HG02642 (cell line): ENCODE measurements around the gene DPYD.

Source experiments
- ATAC-seq: cut with Tn5 transposase; IDR thresholded peaks from one replicate; pipeline ENCODE4 v1.9.1; 2021; ENCODE audit warnings: mild to moderate bottlenecking; ENCODE audit not compliant: unreplicated experiment, poor library complexity

DPYD gene

DNA sequence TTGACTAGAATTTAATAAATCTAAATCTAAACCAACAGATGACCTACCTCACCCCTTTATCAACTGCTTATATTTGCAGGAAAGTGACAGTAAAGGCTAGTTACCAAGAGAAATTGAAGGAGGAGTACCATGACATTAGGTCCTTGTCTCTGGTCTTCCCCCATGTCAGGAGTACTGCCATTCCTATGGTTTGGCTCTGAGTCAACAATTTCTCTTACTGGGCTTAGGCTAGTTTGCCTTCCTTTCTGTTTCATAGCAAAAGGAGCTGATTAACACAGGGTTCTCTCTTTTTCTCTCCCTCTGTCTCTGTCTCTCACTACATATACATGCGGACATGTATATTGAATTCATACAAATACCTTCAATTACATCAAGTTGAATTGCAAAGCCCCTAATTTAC lies 579.9 kb downstream of the DPYD start:
- ATAC-seq, result no peak

DNA sequence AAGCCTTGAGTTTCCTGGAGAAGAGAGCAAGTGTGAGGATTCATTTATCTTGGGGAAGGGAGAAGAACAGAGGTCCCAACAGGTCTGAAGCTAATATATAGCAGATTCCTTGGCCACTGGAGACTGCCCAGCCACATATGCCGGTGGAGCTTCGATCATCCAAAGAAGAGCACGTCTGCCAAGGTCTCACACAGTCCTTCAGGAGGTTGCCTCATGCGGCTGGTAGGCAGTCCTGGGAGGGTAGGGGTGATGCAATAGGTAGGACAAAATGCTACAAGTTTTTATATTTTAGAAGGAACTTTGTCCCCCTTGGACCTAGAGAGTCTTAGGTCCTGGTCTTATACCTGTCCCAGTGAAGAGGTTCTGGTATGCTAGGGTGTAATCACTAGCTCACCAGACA lies 582.5 kb downstream of the DPYD start:
- no peak for ATAC-seq

DNA sequence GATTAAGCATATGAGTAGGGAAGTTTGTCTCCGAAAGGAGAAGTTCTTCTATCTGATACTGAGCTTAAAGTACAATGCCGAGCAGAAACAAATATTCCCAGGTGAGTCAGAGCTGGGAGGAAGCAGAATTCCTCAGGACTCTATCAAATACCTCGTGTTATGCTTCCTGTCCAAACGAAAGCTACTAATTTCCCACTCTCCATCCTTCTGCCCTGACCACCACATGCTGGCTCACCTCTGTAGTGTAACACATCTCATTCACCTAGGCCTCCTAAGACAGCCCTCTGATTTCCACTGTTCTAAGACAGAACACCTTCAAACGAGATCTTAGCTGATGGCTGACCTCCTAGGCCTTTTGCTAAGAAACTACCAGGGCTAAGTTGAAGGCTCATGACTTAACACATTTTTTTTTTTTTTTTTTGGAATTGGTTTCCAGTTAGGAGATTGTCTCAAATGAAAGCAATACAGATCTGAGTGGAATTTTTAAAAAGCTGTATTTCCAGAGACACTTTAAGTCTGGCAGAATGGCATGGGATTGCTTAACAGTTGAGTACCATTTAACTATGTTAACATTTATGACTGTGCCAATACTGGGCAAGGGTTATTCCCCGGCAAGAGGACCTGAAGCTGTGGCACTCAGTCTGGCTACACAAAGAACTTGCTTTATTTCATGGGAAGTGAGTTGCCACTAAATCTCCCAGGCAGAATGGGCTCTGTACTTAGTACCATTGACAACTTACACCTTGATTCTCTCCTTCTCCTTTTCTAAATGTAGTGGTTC lies 583.4 kb downstream of the DPYD start:
- no peak for ATAC-seq

DNA sequence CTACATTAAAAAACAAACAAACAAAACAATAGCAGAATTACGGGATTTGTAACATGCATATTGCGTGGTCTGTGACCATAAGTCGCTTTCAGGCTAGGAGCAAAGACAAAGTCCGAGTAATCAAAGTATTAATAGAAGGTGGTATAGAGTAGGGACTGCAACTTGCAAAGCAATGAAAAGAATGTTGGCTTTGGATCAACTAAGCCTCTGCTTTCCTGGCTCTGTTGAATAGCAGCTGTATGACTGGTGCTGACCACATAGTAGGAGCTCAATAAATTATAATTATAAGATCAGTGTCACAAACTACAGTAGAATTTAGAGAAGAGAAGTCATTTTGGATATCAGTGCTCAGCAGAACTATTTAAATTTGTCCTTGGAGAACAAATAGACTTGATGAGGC lies 586.4 kb downstream of the DPYD start:
- ATAC-seq, result no peak

DNA sequence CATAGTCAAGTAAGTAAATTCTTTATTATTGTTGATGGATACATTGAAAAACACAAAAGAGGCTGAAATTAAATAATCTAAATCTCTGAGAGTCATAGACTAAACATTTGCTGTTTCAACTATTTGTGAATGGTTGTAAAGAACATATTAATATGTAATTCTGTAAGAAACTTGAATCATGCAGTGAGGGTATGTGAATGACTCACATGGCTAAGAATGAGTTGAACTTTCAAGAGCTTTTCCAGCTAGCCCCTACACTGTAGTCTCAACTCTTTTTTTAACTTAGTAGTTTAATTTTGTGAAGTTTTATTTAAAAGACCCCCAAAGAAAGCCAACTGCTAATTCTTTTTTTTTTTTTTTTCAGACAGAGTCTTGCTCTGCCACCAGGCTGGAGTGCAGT lies 588.1 kb downstream of the DPYD start:
- no peak for ATAC-seq

DNA sequence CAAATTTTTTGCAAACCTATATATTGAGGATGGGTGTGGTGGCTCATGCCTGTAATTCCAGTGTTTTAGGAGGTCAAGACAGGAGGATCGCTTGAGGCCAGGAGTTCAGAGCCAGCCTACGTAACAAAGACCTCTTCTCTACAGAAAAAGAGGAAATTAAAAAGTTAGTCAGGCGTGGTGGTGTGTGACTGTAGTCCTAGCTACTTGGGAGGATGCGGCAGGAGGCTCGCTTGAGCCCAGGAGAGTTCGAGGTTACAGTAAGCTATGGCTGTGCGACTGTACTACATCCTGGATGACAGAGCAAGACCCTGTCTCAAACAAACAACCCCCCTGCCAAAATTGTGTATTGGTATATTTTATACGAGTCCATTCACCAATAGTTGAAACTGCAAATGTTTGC lies 589.7 kb downstream of the DPYD start:
- ATAC-seq, result no peak

DNA sequence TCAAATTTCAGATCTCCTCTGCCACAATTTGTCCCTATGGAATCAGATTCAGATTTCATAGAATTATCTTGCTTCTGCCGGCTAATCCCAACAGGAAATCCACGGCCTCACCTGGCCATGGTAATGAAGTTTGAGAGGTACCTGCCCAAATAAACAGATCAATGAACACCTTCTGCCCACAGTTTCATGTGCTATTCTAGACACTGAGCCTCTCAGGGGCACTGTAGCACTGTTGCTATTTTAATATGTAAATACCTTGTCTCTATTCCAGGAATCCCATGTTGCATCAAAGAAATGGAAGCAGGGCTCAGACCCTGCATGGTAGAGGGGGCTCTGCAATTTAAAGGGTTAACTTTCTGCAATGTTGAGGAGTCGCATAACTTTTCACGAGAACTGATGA lies 606.1 kb downstream of the DPYD start:
- no peak for ATAC-seq

DNA sequence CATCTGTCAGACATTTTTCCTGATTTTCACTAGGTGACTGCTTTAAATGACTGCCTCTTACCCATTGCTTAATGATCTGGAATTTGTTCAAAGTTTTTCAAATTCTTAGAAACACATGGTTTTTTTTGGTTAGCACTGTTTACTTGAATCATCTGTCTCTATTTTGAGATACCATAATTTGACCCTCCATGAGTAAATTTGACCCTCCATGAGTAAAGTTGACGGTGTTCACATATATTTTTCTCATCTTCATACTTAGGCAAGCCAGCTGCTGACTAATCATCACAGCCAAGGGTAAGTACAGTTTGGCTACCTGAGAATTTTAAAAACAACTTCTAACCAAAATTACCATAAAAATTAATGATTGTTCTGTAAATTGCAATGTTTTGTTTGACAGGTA lies 612.7 kb downstream of the DPYD start:
- ATAC-seq, result no peak

DNA sequence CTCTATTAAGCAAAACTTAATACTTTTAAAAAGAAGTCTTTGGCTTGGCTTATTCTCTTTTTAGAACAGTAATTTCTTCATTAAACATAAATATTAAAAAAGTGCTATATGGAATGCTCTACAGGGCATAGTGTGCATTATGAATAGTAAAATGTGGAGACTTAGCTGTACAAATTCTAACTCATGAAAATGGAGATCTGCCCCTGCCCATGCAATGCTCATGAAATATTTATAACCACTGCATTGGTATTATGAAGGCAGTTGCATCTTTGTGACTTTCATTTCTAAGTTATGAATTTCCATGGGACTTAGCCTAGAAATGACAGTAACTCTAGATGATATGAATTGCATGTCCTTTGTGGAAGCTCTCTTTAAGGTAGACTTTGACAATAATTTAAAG lies 613.3 kb downstream of the DPYD start:
- ATAC-seq, result no peak

DNA sequence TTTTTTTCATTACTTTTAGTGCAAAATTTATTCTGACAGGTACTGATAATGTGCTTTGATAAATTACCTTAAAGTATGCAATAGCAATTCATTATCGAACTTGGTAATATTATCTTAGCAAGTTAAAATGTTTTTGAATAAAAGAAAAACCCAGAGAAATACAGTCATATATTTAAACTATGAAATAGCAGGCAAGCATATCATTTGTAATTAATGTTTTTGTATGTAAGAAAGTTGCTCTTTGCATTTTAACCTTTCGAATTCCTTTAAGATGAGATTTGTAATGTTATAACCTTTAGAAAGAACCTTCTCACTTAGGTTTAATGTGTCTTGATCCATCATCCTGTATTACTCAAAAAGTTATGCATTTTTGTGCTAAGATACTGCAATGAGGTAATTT lies 613.7 kb downstream of the DPYD start:
- no peak for ATAC-seq

DNA sequence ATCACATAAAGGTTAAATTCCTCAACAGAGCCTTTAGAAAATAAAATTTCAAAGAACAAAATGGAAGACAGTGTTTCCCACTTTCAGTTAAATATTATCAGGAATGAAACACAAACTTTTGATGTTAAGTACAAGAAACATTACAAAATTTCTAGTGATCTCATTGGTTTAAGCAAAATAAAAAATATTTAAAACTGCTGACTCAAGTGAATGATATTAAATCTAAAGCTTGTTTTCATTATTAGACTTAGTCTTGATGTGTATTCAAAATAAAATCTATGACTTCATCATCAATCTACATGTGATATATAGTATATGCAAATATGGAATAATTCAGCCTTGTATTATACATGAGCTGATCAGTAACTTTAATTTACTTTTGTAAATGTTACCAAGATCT lies 614.3 kb downstream of the DPYD start:
- ATAC-seq, result no peak

DNA sequence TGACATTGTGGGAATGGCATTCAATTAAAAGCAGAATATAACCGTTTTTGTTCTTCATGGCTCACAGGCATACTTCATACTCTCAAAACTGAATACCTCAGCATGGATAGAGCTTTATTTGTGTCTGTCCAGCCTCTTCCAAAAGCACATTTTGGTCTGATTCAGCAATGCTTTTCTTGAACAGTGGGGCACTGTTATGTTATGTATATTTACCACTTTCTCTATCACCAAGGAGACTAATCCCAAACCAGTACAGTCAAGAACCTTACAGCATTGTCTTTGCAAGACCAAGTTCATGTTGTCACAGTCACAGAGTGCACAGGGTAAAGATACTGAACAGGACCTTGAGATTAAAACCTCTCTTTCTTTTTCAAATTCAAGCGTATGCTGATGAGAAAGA lies 616.5 kb downstream of the DPYD start:
- ATAC-seq, result no peak

DNA sequence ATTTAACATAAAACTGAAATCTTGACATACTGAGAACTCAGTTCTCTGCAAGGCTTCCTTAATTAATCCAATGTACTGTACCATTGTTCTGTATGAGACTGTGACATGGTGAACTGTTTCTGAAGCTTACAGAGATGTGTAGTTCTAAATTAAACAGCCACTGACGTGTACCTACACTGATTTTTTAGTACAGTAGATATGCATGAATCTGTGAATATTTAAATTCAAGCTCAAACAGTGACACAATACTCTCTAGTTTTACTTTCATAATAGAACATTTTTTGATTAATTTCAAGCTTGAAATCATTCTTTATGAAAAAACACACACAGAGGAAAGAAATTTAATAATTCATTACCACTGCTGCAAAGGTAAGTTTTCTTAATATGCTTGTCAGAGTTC lies 621.9 kb downstream of the DPYD start:
- ATAC-seq, result no peak

DNA sequence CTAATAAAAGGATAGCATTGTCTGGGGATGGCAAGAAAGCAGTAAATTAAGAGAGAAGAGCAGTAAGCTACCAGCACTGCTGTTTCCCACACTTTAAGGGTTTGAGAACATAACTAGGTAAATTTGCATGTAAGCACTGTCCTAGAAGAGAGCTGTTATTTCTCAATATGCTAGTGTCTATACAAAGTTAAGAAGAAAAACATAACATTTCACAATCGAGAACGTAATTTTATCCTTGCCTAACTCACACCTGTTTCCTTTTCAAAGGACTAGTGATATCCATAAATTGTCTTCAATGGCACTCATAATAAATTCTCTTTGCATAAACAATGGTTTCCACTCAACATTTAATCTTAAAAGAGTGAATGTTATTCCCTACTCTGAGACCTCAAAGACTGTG lies 623.2 kb downstream of the DPYD start:
- no peak for ATAC-seq

DNA sequence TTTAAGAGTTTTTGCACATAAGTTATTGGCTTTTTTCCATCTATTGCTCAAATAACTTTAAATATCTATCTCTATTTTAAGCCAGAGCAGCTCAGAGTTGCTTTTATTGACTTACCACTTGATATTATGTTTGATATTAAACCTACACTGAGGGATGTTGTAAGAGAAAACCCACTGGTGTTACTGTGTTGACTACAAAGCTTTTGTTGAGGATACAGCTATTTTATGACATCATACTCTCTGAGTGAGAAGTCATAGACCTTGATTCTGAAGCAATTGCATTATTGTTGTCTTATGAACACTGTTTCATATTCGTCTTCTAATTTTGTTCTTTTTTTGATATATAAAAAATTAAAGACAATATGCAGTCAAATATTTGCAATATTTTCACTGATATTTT lies 638.9 kb downstream of the DPYD start:
- ATAC-seq, result no peak

DNA sequence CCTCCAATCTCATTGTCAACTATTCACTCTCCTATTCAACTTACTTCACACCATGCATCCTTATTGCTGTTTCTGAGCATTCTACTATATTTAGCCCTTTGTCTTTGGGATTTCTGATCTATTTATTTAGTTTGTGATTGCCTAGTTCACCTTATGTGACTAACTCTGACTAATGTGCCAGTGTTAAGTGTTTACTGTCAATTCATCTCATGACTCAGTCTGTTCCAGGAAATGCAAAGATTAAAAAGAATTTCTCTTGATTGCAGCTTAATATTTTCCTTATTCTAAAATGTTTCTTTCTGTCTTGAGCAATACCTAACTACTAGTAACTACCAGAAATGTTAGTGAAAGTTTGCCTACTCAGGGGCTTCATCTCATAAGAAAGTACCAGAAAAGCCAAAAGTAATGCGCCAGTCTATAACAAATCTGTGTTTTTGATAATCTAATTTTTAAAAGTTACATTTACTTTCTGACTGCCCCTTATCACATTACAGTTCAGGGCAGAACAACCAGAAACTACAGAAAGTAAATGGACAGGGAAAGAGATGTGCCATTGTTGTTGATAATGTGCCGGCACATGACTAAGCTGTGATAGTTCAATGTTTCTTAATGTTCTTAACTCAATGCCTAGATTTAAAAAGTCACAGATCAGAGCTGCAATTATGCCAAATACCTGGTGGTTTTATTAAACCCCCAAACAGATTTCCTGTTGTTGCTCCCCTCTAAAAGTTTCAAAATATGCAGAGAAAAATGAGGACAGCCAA lies 642.8 kb downstream of the DPYD start:
- ATAC-seq, result no peak

DNA sequence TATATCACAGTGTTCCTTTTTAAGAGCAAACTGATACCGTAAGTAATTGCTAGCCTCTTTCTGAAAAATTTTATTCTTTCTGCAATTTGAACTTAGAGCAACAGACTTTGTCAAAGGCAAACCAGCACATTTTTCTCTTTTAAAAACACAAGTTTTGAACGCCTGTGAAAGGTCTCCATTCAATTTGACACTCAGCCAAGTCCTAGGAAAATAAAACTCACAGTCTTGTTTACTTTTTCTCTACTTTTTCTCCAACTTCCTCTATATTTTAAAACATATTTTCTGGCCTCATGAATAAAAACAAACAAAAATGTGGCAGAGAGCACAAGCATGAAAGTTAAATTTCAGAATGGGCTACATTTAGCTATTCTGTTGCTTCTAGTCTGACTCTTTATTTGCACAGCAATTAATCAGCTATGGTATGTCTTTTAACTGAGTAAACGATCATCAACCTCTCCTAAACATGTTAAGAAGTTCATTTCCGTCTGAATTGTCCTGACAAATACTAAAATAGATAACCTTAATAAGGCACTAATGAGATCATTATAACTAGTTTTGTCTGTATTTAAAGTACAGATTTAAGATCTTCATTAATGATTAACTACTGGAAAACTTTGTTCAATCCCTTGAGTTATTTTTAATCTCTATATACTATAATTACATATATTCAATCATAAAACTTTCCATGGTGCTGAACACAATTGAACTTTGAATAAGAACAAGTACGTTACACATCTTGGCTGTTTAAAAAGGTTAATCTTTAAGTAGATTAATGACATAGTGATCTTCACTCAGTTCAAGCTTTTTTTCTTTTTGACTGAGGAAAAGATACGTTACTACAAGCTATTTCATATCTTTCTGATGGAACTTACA lies 648.7 kb downstream of the DPYD start:
- ATAC-seq, result no peak

DNA sequence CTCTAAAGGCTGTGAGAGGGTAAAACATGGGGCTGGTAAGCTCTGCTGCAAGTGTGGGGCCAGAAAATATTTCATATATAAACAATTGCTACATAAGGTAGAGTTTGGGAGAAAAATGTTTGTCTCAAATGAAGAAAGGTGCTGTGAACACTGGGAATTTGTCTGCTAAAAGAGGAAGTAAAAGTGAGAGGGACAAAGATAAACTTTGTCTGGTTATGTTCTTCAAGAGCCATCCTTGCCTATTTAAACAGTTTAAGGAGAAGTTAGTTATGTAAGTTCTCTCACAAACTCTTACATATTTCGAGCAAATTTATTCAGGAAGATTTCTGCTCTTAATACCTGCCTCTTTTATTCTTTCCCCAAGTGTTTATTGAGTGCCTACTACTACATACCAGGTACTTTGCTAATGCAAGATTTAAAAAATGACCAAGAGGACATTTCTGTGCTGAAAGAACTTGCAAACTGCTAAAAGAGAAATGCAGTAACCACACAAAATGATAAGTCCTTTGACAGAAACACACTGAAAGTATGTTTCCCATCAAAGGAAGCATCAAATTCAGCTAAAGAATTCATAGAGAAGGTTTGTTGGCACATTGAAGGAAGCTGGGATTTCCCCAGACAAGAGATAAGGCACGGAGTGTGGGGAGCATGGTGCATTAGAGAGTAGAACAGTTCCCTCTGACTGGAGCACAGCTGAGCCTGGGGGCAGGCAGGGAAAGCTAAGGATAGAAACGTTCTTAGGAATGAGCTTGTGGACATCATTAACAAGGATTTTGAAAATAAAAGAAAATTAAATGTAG lies 650.1 kb downstream of the DPYD start:
- no peak for ATAC-seq

DNA sequence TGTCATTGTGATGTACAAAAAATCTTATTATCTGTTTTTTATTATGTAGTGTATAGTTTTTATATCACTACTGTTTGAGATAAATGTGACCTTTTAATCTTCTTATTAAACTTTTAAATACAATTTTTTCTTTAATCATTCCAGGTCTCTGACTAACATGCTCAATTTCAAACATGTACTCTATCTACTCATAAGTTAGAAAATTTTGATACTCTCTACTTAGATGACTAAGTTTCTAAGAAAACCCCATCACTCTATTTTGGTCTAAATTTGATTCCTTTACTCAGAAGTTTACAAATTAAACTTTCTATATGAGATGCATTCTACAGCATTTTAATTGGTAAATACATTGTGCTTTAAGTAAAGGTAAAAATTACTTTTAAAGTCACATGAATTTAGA lies 655.2 kb downstream of the DPYD start:
- ATAC-seq, result no peak

DNA sequence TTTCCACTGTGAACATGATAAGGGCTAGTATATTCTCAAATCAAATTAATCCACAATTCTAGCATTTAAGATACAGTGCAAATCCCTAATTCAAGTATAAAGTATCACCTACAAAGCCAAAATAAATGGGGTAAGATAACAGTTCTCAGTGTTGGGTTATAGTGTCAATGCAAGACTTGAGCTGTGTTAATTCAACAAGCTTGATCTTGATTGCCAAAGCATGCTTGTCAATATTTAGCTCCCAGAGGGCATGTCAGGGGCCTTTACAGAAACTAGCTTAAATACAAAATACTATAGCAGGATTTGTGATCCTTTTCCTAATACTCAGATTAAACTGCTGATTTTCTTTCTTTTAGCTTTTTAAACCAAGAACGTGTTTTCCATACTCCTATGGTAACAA lies 658.0 kb downstream of the DPYD start:
- no peak for ATAC-seq
